Measurements from ENCODE around the gene RAET1G. TPM values are rescaled to one million over a fixed set of nuclear protein-coding genes. Genes with fewer than 3 reads are reported as not detected.

The RAET1G gene
- total RNA-seq, 2 experiments from 2014 or later: not detected

DNA sequence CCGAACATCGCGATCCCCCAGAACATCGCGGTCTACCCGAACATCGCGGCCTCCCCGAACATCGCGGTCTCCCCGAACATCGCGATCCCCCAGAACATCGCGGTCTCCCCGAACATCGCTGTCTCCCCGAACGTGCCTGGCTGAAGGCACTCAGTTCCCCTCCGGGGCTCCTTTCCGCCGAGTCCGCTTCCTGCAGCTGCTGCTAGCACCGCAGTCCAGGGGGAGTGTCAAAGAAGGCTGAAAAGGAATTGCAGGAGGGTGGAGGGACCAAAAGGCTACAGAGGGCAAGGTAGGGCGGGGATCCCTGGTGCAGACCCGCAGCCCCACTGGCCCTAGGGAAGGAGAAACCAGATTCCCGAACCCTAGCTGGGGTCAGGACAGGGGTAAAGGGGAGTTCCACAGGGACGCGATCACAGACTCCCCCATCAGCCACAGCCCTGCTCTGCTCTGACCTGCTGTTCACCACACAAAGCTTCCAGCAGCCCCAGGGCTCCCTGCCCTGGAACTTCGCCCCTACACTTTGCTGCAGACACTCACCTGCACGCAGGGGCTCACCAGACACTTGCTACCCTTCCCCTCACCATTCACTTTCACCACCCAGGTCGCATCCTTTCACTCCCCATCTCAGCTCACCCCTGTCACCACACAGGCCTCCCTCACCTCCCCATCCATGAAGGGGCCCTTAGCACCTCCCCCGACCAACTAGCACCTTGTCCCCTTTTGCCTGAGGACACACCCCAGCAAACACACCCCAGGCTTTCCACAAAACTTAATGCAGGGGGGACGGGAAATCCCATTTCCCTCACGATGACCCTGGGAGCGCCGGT, 42.5 kb upstream of the RAET1G start:
- Mint-ChIP-seq H3K9me3 (no peaks in the 10 kb centered on the region), H3K36me3 (ENCODE audit: low read depth) (peaks cover 3% of the 10 kb centered on the region), H3K27me3 (peaks cover 72% of the 10 kb centered on the region), H3K27ac (peak overlapping the region; percentile 60), H3K4me3 (peak overlapping the region; percentile 78), H3K4me1 (ENCODE audit: low read depth) (peaks cover 27% of the 10 kb centered on the region)
- intact Hi-C loops (cut with micrococcal nuclease): no loop called here
- POLR2A ChIA-PET: no interaction called here
- no peak for ATAC-seq
- peak; percentile 40 for DNase-seq
- CTCF ChIA-PET: interaction anchor here (0.7 kb wide), 1 partner anchor 21 kb away, joined by 3 read pairs; no protein-coding TSS in a partner anchor
- TF ChIP-seq, protein P1, sequence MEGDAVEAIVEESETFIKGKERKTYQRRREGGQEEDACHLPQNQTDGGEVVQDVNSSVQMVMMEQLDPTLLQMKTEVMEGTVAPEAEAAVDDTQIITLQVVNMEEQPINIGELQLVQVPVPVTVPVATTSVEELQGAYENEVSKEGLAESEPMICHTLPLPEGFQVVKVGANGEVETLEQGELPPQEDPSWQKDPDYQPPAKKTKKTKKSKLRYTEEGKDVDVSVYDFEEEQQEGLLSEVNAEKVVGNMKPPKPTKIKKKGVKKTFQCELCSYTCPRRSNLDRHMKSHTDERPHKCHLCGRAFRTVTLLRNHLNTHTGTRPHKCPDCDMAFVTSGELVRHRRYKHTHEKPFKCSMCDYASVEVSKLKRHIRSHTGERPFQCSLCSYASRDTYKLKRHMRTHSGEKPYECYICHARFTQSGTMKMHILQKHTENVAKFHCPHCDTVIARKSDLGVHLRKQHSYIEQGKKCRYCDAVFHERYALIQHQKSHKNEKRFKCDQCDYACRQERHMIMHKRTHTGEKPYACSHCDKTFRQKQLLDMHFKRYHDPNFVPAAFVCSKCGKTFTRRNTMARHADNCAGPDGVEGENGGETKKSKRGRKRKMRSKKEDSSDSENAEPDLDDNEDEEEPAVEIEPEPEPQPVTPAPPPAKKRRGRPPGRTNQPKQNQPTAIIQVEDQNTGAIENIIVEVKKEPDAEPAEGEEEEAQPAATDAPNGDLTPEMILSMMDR (IDR thresholded peaks at IDR 0.05): no peak

DNA sequence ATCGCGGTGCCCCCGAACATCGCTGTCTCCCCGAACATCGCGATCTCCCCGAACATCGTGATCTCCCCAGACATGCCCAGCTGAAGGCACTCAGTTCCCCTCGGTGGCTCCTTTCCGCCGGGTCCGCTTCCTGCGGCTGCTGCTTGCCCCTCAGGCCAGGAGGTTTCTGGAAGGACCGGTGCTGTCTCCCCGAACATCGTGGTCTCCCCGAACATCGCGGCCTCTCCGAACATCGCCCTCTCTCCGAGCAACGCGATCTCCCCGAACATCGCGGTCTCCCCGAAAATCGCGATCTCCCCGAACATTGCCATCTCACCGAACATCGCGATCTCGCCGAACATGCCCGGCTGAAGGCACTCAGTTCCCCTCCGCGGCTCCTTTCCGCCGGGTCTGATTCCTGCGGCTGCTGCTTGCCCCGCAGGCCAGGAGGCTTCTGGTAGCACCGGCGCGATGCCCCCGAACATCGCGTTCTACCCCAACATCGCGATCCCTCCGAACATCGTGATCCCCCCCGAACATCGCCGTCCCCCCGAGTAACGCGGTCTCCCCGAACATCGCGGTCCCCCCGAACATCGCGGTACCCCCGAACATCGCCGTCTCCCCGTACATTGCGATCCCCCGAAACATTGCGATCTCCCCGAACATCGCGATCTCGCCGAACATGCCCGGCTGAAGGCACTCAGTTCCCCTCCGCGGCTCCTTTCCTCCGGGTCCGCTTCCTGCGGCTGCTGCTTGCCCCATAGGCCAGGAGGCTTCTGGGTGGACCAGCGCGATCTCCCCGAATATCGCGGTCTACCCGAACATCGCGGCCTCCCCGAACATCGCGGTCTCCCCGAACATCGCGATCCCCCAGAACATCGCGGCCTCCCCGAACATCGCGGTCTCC, 41.6 kb upstream of the RAET1G start:
- peak; percentile 35 for DNase-seq
- peaks cover 28% of the 10 kb centered on the region for H3K4me1 Mint-ChIP-seq (ENCODE audit: low read depth)
- TF ChIP-seq, protein P1 (IDR thresholded peaks at IDR 0.05): no peak
- ChIA-PET POLR2A (no interaction called here), CTCF (no interaction called here)
- H3K9me3 Mint-ChIP-seq: no peaks in the 10 kb centered on the region
- H3K36me3 Mint-ChIP-seq (ENCODE audit: low read depth): peaks cover 3% of the 10 kb centered on the region
- peaks cover 70% of the 10 kb centered on the region for H3K27me3 Mint-ChIP-seq
- peak overlapping the region; percentile 84 for H3K27ac Mint-ChIP-seq
- intact Hi-C loops (cut with micrococcal nuclease): loop anchor here (5.0 kb wide), 1 partner anchor 38 kb away; no protein-coding TSS in a partner anchor
- H3K4me3 Mint-ChIP-seq: peak overlapping the region; percentile 78
- ATAC-seq: no peak

DNA sequence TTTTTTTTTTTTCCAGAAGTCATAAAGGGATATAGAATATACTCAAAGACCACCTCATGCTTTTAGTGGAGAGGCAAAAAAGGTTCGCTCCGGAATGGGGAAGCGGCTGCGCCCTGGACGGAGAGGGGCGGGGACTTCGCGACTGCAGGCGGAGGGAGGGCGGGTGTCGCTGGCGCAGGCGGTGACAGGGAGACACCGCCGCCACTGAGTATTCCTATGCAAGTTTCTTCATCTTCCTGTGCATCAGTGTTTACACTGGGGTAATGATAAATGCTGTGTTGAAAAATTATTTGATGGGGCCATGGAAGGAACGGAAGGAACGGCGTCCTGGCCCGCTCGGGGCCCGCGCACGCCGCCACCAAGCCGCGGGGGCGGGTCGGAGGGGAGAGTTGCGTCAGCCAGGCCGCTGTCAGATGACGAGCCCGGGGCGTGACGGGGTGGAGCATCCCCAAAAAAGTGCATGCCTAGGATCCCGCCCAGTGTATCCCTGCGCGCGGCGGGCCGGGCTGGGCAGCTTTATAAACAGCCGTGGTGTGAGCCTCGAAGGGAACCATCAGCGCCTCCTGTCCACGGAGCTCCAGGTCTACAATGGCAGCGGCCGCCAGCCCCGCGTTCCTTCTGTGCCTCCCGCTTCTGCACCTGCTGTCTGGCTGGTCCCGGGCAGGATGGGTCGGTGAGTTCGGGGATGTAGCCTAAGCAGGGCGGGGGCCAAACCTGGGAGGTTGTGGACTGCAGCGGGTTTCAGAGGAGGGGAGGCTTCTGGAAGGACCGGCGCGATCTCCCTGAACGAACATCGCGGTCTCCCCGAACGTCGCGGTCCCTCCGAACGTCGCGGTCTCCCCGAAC, 40.8 kb upstream of the RAET1G start, which contains the start of gene ULBP1:
ULBP1 (plus strand) TSS at position 482 of the 846 bp plus-strand sequence; CDS start at position 589, 107 bp downstream.
- Mint-ChIP-seq H3K4me3 (peak within 1 kb of the TSS; percentile 78), H3K36me3 (ENCODE audit: low read depth) (peaks cover 2% of the 10 kb centered on the region), H3K9me3 (no peaks in the 10 kb centered on the region), H3K27ac (peak within 1 kb of the TSS; percentile 84), H3K27me3 (peaks cover 70% of the 10 kb centered on the region), H3K4me1 (ENCODE audit: low read depth) (peaks cover 31% of the 10 kb centered on the region)
- ATAC-seq (peak; percentile 75), DNase-seq (peak; percentile 92)
- intact Hi-C loops (cut with micrococcal nuclease): loop anchor here (5.0 kb wide), 1 partner anchor 39 kb away; no protein-coding TSS in a partner anchor
- POLR2A ChIA-PET: no interaction called here
- CTCF ChIA-PET: interaction anchor here (0.7 kb wide), 1 partner anchor 53 kb away, joined by 4 read pairs; no protein-coding TSS in a partner anchor
- TF ChIP-seq, protein P1 (IDR thresholded peaks at IDR 0.05): no peak

DNA sequence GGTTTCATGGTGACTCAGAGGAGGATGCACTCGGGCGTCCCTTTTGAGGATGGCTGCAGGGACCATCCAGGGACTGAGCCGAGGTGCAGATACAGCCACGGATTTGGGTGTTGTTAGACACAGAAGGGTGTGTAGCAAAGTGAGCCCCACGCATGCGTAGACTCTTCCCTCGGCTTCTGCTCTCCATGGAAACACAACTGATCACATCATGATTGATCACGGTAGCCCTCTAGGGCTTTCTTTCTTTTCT, 40.2 kb upstream of the RAET1G start:
- Mint-ChIP-seq H3K9me3 (no peaks in the 10 kb centered on the region), H3K4me3 (peak overlapping the region; percentile 78), H3K36me3 (ENCODE audit: low read depth) (peaks cover 2% of the 10 kb centered on the region), H3K27me3 (peaks cover 68% of the 10 kb centered on the region), H3K27ac (peak overlapping the region; percentile 84), H3K4me1 (ENCODE audit: low read depth) (peaks cover 31% of the 10 kb centered on the region)
- DNase-seq (peak; percentile 67), ATAC-seq (peak; percentile 34)
- intact Hi-C loops (cut with micrococcal nuclease): loop anchor here (5.0 kb wide), 1 partner anchor 39 kb away; no protein-coding TSS in a partner anchor
- POLR2A ChIA-PET: no interaction called here
- CTCF ChIA-PET: no interaction called here
- TF ChIP-seq, protein P1 (IDR thresholded peaks at IDR 0.05): no peak
